ENCODE measurements around the gene CDC42EP5. TPM values are rescaled to one million over a fixed set of nuclear protein-coding genes. Genes with fewer than 3 reads are reported as not detected.
A peak's percentile ranks its signal among the peaks of the same experiment; 100 is the strongest.

The CDC42EP5 gene
- total and polyA plus RNA-seq, 2 donors (not counting 1 experiment from before 2014, with no cell fraction given), result not detected

GRCh38 chr19:54461210-54461609, 11.9 kb downstream of the CDC42EP5 start:
- Histone ChIP-seq H3K4me3 (ENCODE audit: control extremely low read depth in 1 of 5, extremely low read depth in 1 of 5, insufficient read depth in 1 of 5, low read depth in 2 of 5, low read length in 4 of 5) (no peak overlapping the region), H3K4me1 (ENCODE audit: control insufficient read depth in 2 of 2, insufficient read depth in 2 of 2, low read length in 2 of 2) (peaks cover 16 to 29% of the 10 kb centered on the region in 2 donors), H3K9me3 (ENCODE audit: control extremely low read depth in 1 of 3, control insufficient read depth in 2 of 3, insufficient read depth in 1 of 3, low read length in 2 of 3) (peaks cover 0 to 23% (median 0%) of the 10 kb centered on the region in 3 donors), H3K9ac (ENCODE audit: low read length) (no peak overlapping the region), H3K4me2 (replicated peaks; ENCODE audit: low read depth, low read length, poor library complexity, severe bottlenecking) (no peak overlapping the region), H3K36me3 (replicated peaks in 1 of 2; ENCODE audit: control extremely low read depth in 1 of 2, control insufficient read depth in 1 of 2, extremely low read depth in 1 of 2, insufficient read depth in 2 of 2, low read length in 1 of 2) (peaks cover 0 to 55% of the 10 kb centered on the region in 2 experiments), H3K27me3 (replicated peaks in 1 of 4; ENCODE audit: control extremely low read depth in 1 of 4, control insufficient read depth in 3 of 4, insufficient read depth in 4 of 4, low read length in 3 of 4) (no peaks in the 10 kb centered on the region), H4K20me1 (ENCODE audit: control insufficient read depth, insufficient read depth, low read length, poor library complexity, severe bottlenecking) (peaks cover 66% of the 10 kb centered on the region), H3K27ac (ENCODE audit: low read length in 2 of 2) (no peak overlapping the region), H2AFZ (ENCODE audit: insufficient read depth, low read depth, low read length, poor library complexity, severe bottlenecking) (no peak overlapping the region), H3K79me2 (ENCODE audit: control insufficient read depth, insufficient read depth, low read length) (peaks cover 31% of the 10 kb centered on the region)
- TF ChIP-seq EZH2 (IDR thresholded peaks at IDR 0.05; ENCODE audit: borderline replicate concordance, insufficient read depth, low read depth, low read length, poor library complexity, severe bottlenecking), result no peak
- TF ChIP-seq CTCF (IDR thresholded peaks at IDR 0.05), result no peak
- 95% methylated on average over 21 of the region's 27 CpGs for WGBS (ENCODE audit: insufficient coverage)
- peaks cover 23% of the 10 kb centered on the region for H3K4me1 Mint-ChIP-seq
- ChIA-PET CTCF (no interaction called here), POLR2A (interaction anchor here (0.6 to 1.7 kb wide), 4 partner anchors 8 to 1178 kb away, joined by 3 to 8 read pairs (median 5); partner anchors contain the start of gene LENG8)
- DNase-seq, result peak; percentile 40
- no peaks in the 10 kb centered on the region for H3K27me3 Mint-ChIP-seq
- H3K27ac Mint-ChIP-seq, result no peak overlapping the region
- ATAC-seq (ENCODE audit: low read depth), result no peak
- H3K9me3 Mint-ChIP-seq (ENCODE audit: insufficient read depth), result no peaks in the 10 kb centered on the region
- intact Hi-C loops (cut with micrococcal nuclease), result loop anchor here (5.0 kb wide), 1 partner anchor 594 kb away; the partner anchor contains the start of gene MYADM
- H3K4me3 Mint-ChIP-seq, result no peak overlapping the region

GRCh38 chr19:54460230-54461005, 12.7 kb downstream of the CDC42EP5 start:
- Histone ChIP-seq H3K79me2 (ENCODE audit: control insufficient read depth, insufficient read depth, low read length) (peaks cover 39% of the 10 kb centered on the region), H3K27ac (ENCODE audit: low read length in 2 of 2) (no peak overlapping the region), H3K4me1 (ENCODE audit: control insufficient read depth in 2 of 2, insufficient read depth in 2 of 2, low read length in 2 of 2) (peaks cover 16 to 29% of the 10 kb centered on the region in 2 donors), H4K20me1 (ENCODE audit: control insufficient read depth, insufficient read depth, low read length, poor library complexity, severe bottlenecking) (peaks cover 74% of the 10 kb centered on the region), H3K4me2 (replicated peaks; ENCODE audit: low read depth, low read length, poor library complexity, severe bottlenecking) (no peak overlapping the region), H3K9me3 (ENCODE audit: control extremely low read depth in 1 of 3, control insufficient read depth in 2 of 3, insufficient read depth in 1 of 3, low read length in 2 of 3) (peaks cover 0 to 17% (median 0%) of the 10 kb centered on the region in 3 donors), H2AFZ (ENCODE audit: insufficient read depth, low read depth, low read length, poor library complexity, severe bottlenecking) (no peak overlapping the region), H3K4me3 (ENCODE audit: control extremely low read depth in 1 of 5, extremely low read depth in 1 of 5, insufficient read depth in 1 of 5, low read depth in 2 of 5, low read length in 4 of 5) (no peak overlapping the region), H3K36me3 (replicated peaks in 1 of 2; ENCODE audit: control extremely low read depth in 1 of 2, control insufficient read depth in 1 of 2, extremely low read depth in 1 of 2, insufficient read depth in 2 of 2, low read length in 1 of 2) (peaks cover 0 to 63% of the 10 kb centered on the region in 2 experiments), H3K9ac (ENCODE audit: low read length) (no peak overlapping the region), H3K27me3 (replicated peaks in 1 of 4; ENCODE audit: control extremely low read depth in 1 of 4, control insufficient read depth in 3 of 4, insufficient read depth in 4 of 4, low read length in 3 of 4) (no peaks in the 10 kb centered on the region)
- DNase-seq, result peak; percentile 23
- Mint-ChIP-seq H3K27me3 (no peaks in the 10 kb centered on the region), H3K9me3 (ENCODE audit: insufficient read depth) (no peaks in the 10 kb centered on the region), H3K4me3 (no peak overlapping the region), H3K27ac (peak overlapping the region; percentile 59), H3K4me1 (peaks cover 23% of the 10 kb centered on the region)
- intact Hi-C loops (cut with micrococcal nuclease), result loop anchor here (5.0 kb wide), 1 partner anchor 593 kb away; the partner anchor contains the start of gene MYADM
- ATAC-seq (ENCODE audit: low read depth), result no peak
- ChIA-PET POLR2A (interaction anchor here (1.4 kb wide), 1 partner anchor 12 kb away, joined by 10 read pairs; the partner anchor contains the start of gene LENG8), CTCF (no interaction called here)
- 82% methylated on average over 24 of the region's 39 CpGs for WGBS (ENCODE audit: insufficient coverage)
- TF ChIP-seq CTCF (IDR thresholded peaks at IDR 0.05), result no peak
- TF ChIP-seq EZH2 (IDR thresholded peaks at IDR 0.05; ENCODE audit: borderline replicate concordance, insufficient read depth, low read depth, low read length, poor library complexity, severe bottlenecking), result no peak

All from B cell (primary cell).